Fibroblast of lung (primary cell): Measurements from ENCODE around the gene CHD6.

ENCODE experiments used
- CTCF ChIP-seq, 2 donors: IDR thresholded peaks in 1 of 2; conservative IDR thresholded peaks in 1 of 2; 1 replicate in 1 of 2; 2 replicates in 1 of 2; pipeline ENCODE4 v1.5.1; 2011 to 2012; ENCODE audit warnings: low read length in 2 of 2, control low read depth in 1 of 2, inconsistent platforms in 1 of 2, low read depth in 1 of 2, mild to moderate bottlenecking in 1 of 2
- EZH2 ChIP-seq: IDR thresholded peaks from 2 replicates; pipeline ENCODE4 v1.5.1; 2012; ENCODE audit warnings: low read length, control low read depth, mild to moderate bottlenecking; ENCODE audit errors: missing control alignments

GRCh38 chr20:41478026-41478425 lies 140.2 kb downstream of the CHD6 start:
- no peak for TF ChIP-seq CTCF (conservative IDR thresholded peaks at IDR 0.05 in 1 of 2, IDR thresholded peaks at IDR 0.05 in 1 of 2; ENCODE audit: low read depth in 1 of 2, low read length in 2 of 2)
- TF ChIP-seq EZH2 = no peak
